Uterus (tissue), 2 donors: ENCODE data around the gene SKAP1.

Experiments used
- POLR2A ChIP-seq, 2 donors: fragments of 450-650 bp; IDR thresholded peaks; one replicate each; pipeline ENCODE4 v1.6.1; 2016; ENCODE audit warnings: antibody characterized with exemption in 2 of 2, mild to moderate bottlenecking in 1 of 2, moderate library complexity in 1 of 2
- TF ChIP-seq, protein P1 (sequence below), 4 experiments: fragments of 200-600 bp in 2 of 4; fragments of 450-650 bp in 2 of 4; sonication (generic) in 2 of 4; IDR thresholded peaks; one replicate each; pipeline ENCODE4 v1.5.1; 2016 to 2019; ENCODE audit warnings: antibody characterized with exemption in 4 of 4, mild to moderate bottlenecking in 2 of 4, moderate library complexity in 1 of 4

DNA sequence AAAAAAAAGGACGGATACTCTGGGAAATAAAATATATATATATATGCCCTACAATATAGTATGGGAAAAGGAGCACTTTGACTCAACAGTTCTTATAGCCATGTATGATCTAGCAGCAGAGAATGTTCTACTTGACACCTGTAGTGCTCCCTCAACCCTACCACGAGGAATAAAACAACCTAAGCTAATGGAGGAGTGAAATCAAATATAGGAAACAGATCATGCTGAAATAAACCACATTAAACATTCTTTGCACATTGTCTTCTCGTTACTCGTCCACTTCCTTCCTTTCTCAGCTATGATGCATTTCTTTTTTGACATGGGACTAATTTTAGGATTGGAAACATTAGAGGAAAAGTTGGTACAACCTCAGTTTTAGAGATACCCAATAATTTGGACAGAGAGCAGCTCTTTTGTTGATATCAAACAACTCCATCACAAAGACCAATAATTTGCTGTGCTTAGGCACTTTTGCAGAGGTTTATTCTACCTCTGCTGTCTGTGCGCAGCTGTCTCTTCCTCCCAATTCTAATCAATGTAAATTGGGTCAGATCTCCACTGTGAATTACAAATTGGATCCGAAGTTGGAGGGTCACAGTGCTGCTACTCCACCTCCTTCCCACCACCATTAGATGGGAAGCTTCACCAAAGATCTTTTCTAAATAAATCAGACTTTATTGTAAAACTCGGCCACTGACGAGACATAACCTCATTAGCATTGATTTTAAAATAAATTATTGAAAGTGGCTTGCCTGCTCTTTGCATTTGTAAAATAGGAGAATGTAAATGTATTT lies 256.6 kb downstream of the SKAP1 start:
- TF ChIP-seq, protein P1, sequence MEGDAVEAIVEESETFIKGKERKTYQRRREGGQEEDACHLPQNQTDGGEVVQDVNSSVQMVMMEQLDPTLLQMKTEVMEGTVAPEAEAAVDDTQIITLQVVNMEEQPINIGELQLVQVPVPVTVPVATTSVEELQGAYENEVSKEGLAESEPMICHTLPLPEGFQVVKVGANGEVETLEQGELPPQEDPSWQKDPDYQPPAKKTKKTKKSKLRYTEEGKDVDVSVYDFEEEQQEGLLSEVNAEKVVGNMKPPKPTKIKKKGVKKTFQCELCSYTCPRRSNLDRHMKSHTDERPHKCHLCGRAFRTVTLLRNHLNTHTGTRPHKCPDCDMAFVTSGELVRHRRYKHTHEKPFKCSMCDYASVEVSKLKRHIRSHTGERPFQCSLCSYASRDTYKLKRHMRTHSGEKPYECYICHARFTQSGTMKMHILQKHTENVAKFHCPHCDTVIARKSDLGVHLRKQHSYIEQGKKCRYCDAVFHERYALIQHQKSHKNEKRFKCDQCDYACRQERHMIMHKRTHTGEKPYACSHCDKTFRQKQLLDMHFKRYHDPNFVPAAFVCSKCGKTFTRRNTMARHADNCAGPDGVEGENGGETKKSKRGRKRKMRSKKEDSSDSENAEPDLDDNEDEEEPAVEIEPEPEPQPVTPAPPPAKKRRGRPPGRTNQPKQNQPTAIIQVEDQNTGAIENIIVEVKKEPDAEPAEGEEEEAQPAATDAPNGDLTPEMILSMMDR (IDR thresholded peaks at IDR 0.05), result no peak
- no peak for TF ChIP-seq POLR2A (IDR thresholded peaks at IDR 0.05)
